ENCODE results near the gene PRM3.
"Not testable (repeated sequence)": the region's sequence is repeated elsewhere in the genome, so short reads cannot be mapped to it uniquely, and the experiment has no call there.

PRM3 gene

GRCh38 chr16:11303405-11304138, 30.1 kb upstream of the PRM3 start:
- no peak for DNase-seq

GRCh38 chr16:11302977-11303376, 29.5 kb upstream of the PRM3 start:
- peak; percentile 4 for DNase-seq

- DNase-seq, result no peak
Observed at GRCh38 chr16:11301645-11302501, 28.4 kb upstream of the PRM3 start.

- DNase-seq, result no peak
Observed at GRCh38 chr16:11300560-11300892, 27.1 kb upstream of the PRM3 start.

- DNase-seq, result no peak
Observed at GRCh38 chr16:11299865-11300559, 26.6 kb upstream of the PRM3 start.

- DNase-seq, result not testable (repeated sequence)
Observed at GRCh38 chr16:11298950-11299547, 25.6 kb upstream of the PRM3 start.

- no peak for DNase-seq
Observed at GRCh38 chr16:11298143-11298900, 24.9 kb upstream of the PRM3 start.

- no peak for DNase-seq
Observed at GRCh38 chr16:11297492-11298142, 24.2 kb upstream of the PRM3 start.

- no peak for DNase-seq
Observed at GRCh38 chr16:11296706-11297491, 23.5 kb upstream of the PRM3 start.

- no peak for DNase-seq
Observed at GRCh38 chr16:11296351-11296705, 22.9 kb upstream of the PRM3 start.

GRCh38 chr16:11295672-11296071, 22.2 kb upstream of the PRM3 start:
- DNase-seq, result no peak

- DNase-seq, result no peak
Observed at GRCh38 chr16:11292076-11292748, 18.8 kb upstream of the PRM3 start.

GRCh38 chr16:11291091-11291703, 17.8 kb upstream of the PRM3 start:
- DNase-seq, result no peak

GRCh38 chr16:11290102-11290893, 16.9 kb upstream of the PRM3 start:
- no peak for DNase-seq

- DNase-seq, result not testable (repeated sequence)
Observed at GRCh38 chr16:11289696-11290095, 16.3 kb upstream of the PRM3 start.

- no peak for DNase-seq
Observed at GRCh38 chr16:11289202-11289601, 15.8 kb upstream of the PRM3 start.

GRCh38 chr16:11285842-11286241, 12.4 kb upstream of the PRM3 start:
- no peak for DNase-seq

- no peak for DNase-seq
Observed at GRCh38 chr16:11283820-11284248, 10.4 kb upstream of the PRM3 start.
